H9 (cell line): Measurements from ENCODE around the gene GK2. TPM values are rescaled to one million over a fixed set of nuclear protein-coding genes. Genes with fewer than 3 reads are reported as not detected.

Experiments
- DNase-seq: peaks from one replicate; pipeline ENCODE4 v3.0.0-alpha.2; 2017
- H2AFZ ChIP-seq: one replicate; pipeline ENCODE4 v1.6.1; 2013; ENCODE audit warnings: mild to moderate bottlenecking, low read length, control low read depth, moderate library complexity
- H2AK5ac ChIP-seq: 2 replicates; pipeline ENCODE4 v1.6.1; 2013; ENCODE audit warnings: low read length, control low read depth, mixed read lengths; ENCODE audit not compliant: insufficient read length
- H2BK120ac ChIP-seq: one replicate; pipeline ENCODE4 v1.6.1; 2013; ENCODE audit warnings: low read depth, mild to moderate bottlenecking, low read length, control low read depth, inconsistent platforms; ENCODE audit not compliant: poor library complexity, severe bottlenecking
- H2BK12ac ChIP-seq: 2 replicates; pipeline ENCODE4 v1.6.1; 2013; ENCODE audit warnings: low read length, control low read depth, mixed read lengths, low read depth; ENCODE audit not compliant: insufficient read length
- H2BK15ac ChIP-seq: 2 replicates; pipeline ENCODE4 v1.6.1; 2013; ENCODE audit warnings: low read depth, low read length, control low read depth
- H2BK20ac ChIP-seq: one replicate; pipeline ENCODE4 v1.6.1; 2013; ENCODE audit warnings: low read depth, mild to moderate bottlenecking, low read length, control low read depth, inconsistent platforms; ENCODE audit not compliant: poor library complexity, severe bottlenecking
- H2BK5ac ChIP-seq: 2 replicates; pipeline ENCODE4 v1.6.1; 2013; ENCODE audit warnings: low read length, control low read depth, mixed read lengths; ENCODE audit not compliant: insufficient read length
- H3K14ac ChIP-seq: 2 replicates; pipeline ENCODE4 v1.6.1; 2013; ENCODE audit warnings: low read length, control low read depth; ENCODE audit not compliant: insufficient read depth
- H3K18ac ChIP-seq: 2 replicates; pipeline ENCODE4 v1.6.1; 2013; ENCODE audit warnings: low read depth, mild to moderate bottlenecking, mixed read lengths, low read length, control low read depth; ENCODE audit not compliant: insufficient read length
- H3K23ac ChIP-seq: 2 replicates; pipeline ENCODE4 v1.6.1; 2013; ENCODE audit warnings: low read length, control low read depth, mixed read lengths, low read depth; ENCODE audit not compliant: insufficient read length
- H3K23me2 ChIP-seq: 2 replicates; pipeline ENCODE4 v1.6.1; 2013; ENCODE audit warnings: low read depth, mild to moderate bottlenecking, mixed read lengths, low read length, control low read depth; ENCODE audit not compliant: insufficient read length, poor library complexity, severe bottlenecking
- H3K27ac ChIP-seq: 2 replicates; pipeline ENCODE4 v1.5.1; 2013; ENCODE audit warnings: low read length, control low read depth, mixed read lengths, low read depth; ENCODE audit not compliant: insufficient read length
- H3K27me3 ChIP-seq: 2 replicates; pipeline ENCODE4 v1.6.1; 2013; ENCODE audit warnings: low read length, control low read depth, inconsistent platforms; ENCODE audit not compliant: insufficient read depth
- H3K4ac ChIP-seq: 2 replicates; pipeline ENCODE4 v1.6.1; 2013; ENCODE audit warnings: low read depth, mild to moderate bottlenecking, control low read depth, inconsistent platforms, low read length, moderate library complexity
- H3K4me1 ChIP-seq: 2 replicates; pipeline ENCODE4 v1.6.1; 2013; ENCODE audit warnings: low read length, control low read depth, inconsistent platforms; ENCODE audit not compliant: insufficient read depth
- H3K4me2 ChIP-seq: 2 replicates; pipeline ENCODE4 v1.6.1; 2013; ENCODE audit warnings: low read length, control low read depth, mixed read lengths; ENCODE audit not compliant: insufficient read length, insufficient read depth
- H3K56ac ChIP-seq: 2 replicates; pipeline ENCODE4 v1.6.1; 2013; ENCODE audit warnings: low read depth, mild to moderate bottlenecking, mixed read lengths, low read length, control low read depth; ENCODE audit not compliant: insufficient read length
- H3K79me1 ChIP-seq: 2 replicates; pipeline ENCODE4 v1.6.1; 2013; ENCODE audit warnings: low read depth, mild to moderate bottlenecking, moderate library complexity, low read length, control low read depth, inconsistent platforms; ENCODE audit not compliant: insufficient read depth, poor library complexity, severe bottlenecking
- H3K79me2 ChIP-seq: 2 replicates; pipeline ENCODE4 v1.6.1; 2013; ENCODE audit warnings: low read length, control low read depth, inconsistent platforms; ENCODE audit not compliant: insufficient read depth
- H3K9ac ChIP-seq: 2 replicates; pipeline ENCODE4 v1.6.1; 2013; ENCODE audit warnings: low read length, control low read depth, mixed read lengths; ENCODE audit not compliant: insufficient read length; ENCODE audit errors: extremely low read depth
- H3K9me3 ChIP-seq: one replicate; pipeline ENCODE4 v1.6.1; 2013; ENCODE audit warnings: low read depth, low read length, inconsistent platforms; ENCODE audit not compliant: control insufficient read depth
- H3T11ph ChIP-seq: one replicate; pipeline ENCODE4 v1.6.1; 2013; ENCODE audit warnings: mild to moderate bottlenecking, low read length, control low read depth, inconsistent platforms
- H4K20me1 ChIP-seq: one replicate; pipeline ENCODE4 v1.6.1; 2013; ENCODE audit not compliant: control insufficient read depth, insufficient read length, insufficient read depth
- H4K5ac ChIP-seq: 2 replicates; pipeline ENCODE4 v1.6.1; 2013; ENCODE audit warnings: low read depth, mild to moderate bottlenecking, mixed read lengths, low read length, control low read depth; ENCODE audit not compliant: insufficient read length
- H4K8ac ChIP-seq: replicated peaks from 2 replicates; pipeline ENCODE4 v1.6.1; 2013; ENCODE audit warnings: low read length, control low read depth, mixed read lengths, low read depth; ENCODE audit not compliant: insufficient read length
- H4K91ac ChIP-seq: 2 replicates; pipeline ENCODE4 v1.6.1; 2013; ENCODE audit warnings: low read depth, mild to moderate bottlenecking, moderate library complexity, mixed read lengths, low read length, control low read depth; ENCODE audit not compliant: insufficient read length
- H3K27ac Mint-ChIP-seq, 3 experiments: 2 replicates in 2 of 3; 3 replicates in 1 of 3; pipeline ENCODE4 v1.8.0; 2020 to 2021; ENCODE audit warnings: mixed read lengths in 3 of 3, mild to moderate bottlenecking in 1 of 3, moderate library complexity in 1 of 3
- H3K27me3 Mint-ChIP-seq: 2 replicates; pipeline ENCODE4 v1.8.0; 2021; ENCODE audit warnings: low read depth, mild to moderate bottlenecking, moderate library complexity, mixed read lengths
- H3K36me3 Mint-ChIP-seq, 3 experiments: 2 replicates in 2 of 3; 3 replicates in 1 of 3; pipeline ENCODE4 v1.8.0; 2020 to 2021; ENCODE audit warnings: low read depth in 3 of 3, mixed read lengths in 3 of 3; ENCODE audit not compliant: insufficient read depth in 1 of 3
- H3K4me1 Mint-ChIP-seq, 2 experiments: 2 replicates each; pipeline ENCODE4 v1.8.0; 2020; ENCODE audit warnings: mixed read lengths in 2 of 2
- H3K4me3 Mint-ChIP-seq, 2 experiments: 2 replicates in 1 of 2; 3 replicates in 1 of 2; pipeline ENCODE4 v1.8.0; 2020 to 2021; ENCODE audit warnings: mild to moderate bottlenecking in 2 of 2, mixed read lengths in 2 of 2, moderate library complexity in 1 of 2
- H3K9me3 Mint-ChIP-seq, 2 experiments: 2 replicates in 1 of 2; 3 replicates in 1 of 2; pipeline ENCODE4 v1.8.0; 2020; ENCODE audit warnings: mild to moderate bottlenecking in 2 of 2, mixed read lengths in 2 of 2, moderate library complexity in 1 of 2
- WGBS: extraction: QIAGEN DNeasy Blood & Tissue Kit; methylation state at CpG from one replicate; pipeline ENCODE4 v1.1.7; 2013; ENCODE audit warnings: missing lambda C conversion rate, low lambda C conversion rate, mixed read lengths; ENCODE audit not compliant: insufficient read length; ENCODE audit errors: extremely low coverage; 5-methylcytosine and 5-hydroxymethylcytosine counted together
- total RNA-seq: library from RNA; stranded (reverse); gene quantifications from 2 replicates; pipeline ENCODE4 v1.2.1, GENCODE V29; 2021
- TF ChIP-seq, protein P1 (sequence below): fragments of 200-600 bp; sonication (generic); conservative IDR thresholded peaks from 3 replicates; pipeline ENCODE4 v1.8.0; 2021; ENCODE audit warnings: antibody characterized with exemption, mild to moderate bottlenecking

GK2 gene
- total RNA-seq, 1 experiment from 2014 or later, result not detected

DNA sequence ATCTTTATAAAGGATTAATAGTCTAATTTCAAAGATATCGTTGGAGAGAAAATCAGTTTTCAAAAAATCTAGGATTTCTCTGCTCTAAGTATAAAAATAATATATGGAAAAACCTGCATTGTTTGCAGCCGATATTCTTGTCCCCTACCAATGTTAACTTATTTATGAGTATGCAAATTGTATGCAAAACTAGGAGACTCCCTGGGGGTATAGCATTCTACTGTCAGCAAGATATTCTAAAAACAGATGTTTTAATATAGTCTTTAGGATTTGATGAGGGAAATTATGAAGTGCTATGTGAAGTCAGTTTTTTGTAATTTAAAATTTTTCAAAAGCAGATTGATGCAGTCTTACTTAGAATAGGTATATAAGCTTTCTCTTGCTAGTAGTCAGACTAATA lies 40.9 kb downstream of the GK2 start:
- Histone ChIP-seq H2BK15ac (no peak overlapping the region), H3K56ac (no peak overlapping the region), H2BK12ac (no peak overlapping the region), H3K4me1 (no peaks in the 10 kb centered on the region), H2BK5ac (no peak overlapping the region), H2AK5ac (no peak overlapping the region), H4K8ac (no peak overlapping the region), H3K4ac (no peak overlapping the region), H3K4me2 (no peak overlapping the region), H3K79me2 (no peaks in the 10 kb centered on the region), H2BK20ac (no peak overlapping the region), H4K91ac (no peak overlapping the region), H3K27ac (no peak overlapping the region), H3K9ac (no peak overlapping the region), H3K27me3 (no peaks in the 10 kb centered on the region), H4K5ac (no peak overlapping the region), H3K14ac (no peak overlapping the region), H3K9me3 (no peaks in the 10 kb centered on the region), H2AFZ (no peak overlapping the region), H3K23ac (no peak overlapping the region), H4K20me1 (no peaks in the 10 kb centered on the region), H3K79me1 (no peaks in the 10 kb centered on the region), H3K18ac (no peak overlapping the region), H3T11ph (no peak overlapping the region), H3K23me2 (no peaks in the 10 kb centered on the region), H2BK120ac (no peak overlapping the region)
- H3K4me3 Mint-ChIP-seq, result no peak overlapping the region
- TF ChIP-seq, protein P1, sequence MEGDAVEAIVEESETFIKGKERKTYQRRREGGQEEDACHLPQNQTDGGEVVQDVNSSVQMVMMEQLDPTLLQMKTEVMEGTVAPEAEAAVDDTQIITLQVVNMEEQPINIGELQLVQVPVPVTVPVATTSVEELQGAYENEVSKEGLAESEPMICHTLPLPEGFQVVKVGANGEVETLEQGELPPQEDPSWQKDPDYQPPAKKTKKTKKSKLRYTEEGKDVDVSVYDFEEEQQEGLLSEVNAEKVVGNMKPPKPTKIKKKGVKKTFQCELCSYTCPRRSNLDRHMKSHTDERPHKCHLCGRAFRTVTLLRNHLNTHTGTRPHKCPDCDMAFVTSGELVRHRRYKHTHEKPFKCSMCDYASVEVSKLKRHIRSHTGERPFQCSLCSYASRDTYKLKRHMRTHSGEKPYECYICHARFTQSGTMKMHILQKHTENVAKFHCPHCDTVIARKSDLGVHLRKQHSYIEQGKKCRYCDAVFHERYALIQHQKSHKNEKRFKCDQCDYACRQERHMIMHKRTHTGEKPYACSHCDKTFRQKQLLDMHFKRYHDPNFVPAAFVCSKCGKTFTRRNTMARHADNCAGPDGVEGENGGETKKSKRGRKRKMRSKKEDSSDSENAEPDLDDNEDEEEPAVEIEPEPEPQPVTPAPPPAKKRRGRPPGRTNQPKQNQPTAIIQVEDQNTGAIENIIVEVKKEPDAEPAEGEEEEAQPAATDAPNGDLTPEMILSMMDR, result no peak
- no peak for DNase-seq
- WGBS, result no CpG with 5 or more reads among the region's 2 CpGs
- H3K9me3 Mint-ChIP-seq, result no peaks in the 10 kb centered on the region
- no peaks in the 10 kb centered on the region for H3K36me3 Mint-ChIP-seq
- H3K27ac Mint-ChIP-seq, result no peak overlapping the region
- no peaks in the 10 kb centered on the region for H3K4me1 Mint-ChIP-seq
- H3K27me3 Mint-ChIP-seq, result no peaks in the 10 kb centered on the region
